ENCODE measurements around the gene RRP1B. TPM values are rescaled to one million over a fixed set of nuclear protein-coding genes. Genes with fewer than 3 reads are reported as not detected.
A peak's percentile ranks its signal among the peaks of the same experiment; 100 is the strongest.

RRP1B gene
- total and polyA plus RNA-seq, 9 of the 15 experiments (the other 6 are each of a cell fraction or from before 2014, with no cell fraction given): 6.8 to 66.6 (median 41.9) TPM

GRCh38 chr21:43717967-43718871, 58.9 kb downstream of the RRP1B start (continued):
- TF ChIP-seq ZBTB40 (IDR thresholded peaks at IDR 0.05) (peak; percentile 58), ZBTB40 (CRISPR knock-in tag; IDR thresholded peaks at IDR 0.05) (no peak), ZNF311 (CRISPR knock-in tag; IDR thresholded peaks at IDR 0.05) (0 out of 2 replicates have a peak, but pooled peaks have one; percentile 44), DPF2 (IDR thresholded peaks at IDR 0.05) (0 out of 2 replicates have a peak, but pooled peaks have one; percentile 10), E2F6 (IDR thresholded peaks at IDR 0.05; ENCODE audit: borderline replicate concordance in 1 of 2, extremely low read depth in 1 of 2, insufficient read depth in 1 of 2, insufficient read length in 1 of 2, low read depth in 1 of 2, low read length in 1 of 2, poor library complexity in 1 of 2, severe bottlenecking in 1 of 2) (peak in 1 of 2 experiments; percentile 85), RBM14 (IDR thresholded peaks at IDR 0.05; ENCODE audit: borderline replicate concordance, insufficient read depth, low read depth, low read length) (0 out of 2 replicates have a peak, but pooled peaks have one; percentile 41)
- TF ChIP-seq, protein P1, sequence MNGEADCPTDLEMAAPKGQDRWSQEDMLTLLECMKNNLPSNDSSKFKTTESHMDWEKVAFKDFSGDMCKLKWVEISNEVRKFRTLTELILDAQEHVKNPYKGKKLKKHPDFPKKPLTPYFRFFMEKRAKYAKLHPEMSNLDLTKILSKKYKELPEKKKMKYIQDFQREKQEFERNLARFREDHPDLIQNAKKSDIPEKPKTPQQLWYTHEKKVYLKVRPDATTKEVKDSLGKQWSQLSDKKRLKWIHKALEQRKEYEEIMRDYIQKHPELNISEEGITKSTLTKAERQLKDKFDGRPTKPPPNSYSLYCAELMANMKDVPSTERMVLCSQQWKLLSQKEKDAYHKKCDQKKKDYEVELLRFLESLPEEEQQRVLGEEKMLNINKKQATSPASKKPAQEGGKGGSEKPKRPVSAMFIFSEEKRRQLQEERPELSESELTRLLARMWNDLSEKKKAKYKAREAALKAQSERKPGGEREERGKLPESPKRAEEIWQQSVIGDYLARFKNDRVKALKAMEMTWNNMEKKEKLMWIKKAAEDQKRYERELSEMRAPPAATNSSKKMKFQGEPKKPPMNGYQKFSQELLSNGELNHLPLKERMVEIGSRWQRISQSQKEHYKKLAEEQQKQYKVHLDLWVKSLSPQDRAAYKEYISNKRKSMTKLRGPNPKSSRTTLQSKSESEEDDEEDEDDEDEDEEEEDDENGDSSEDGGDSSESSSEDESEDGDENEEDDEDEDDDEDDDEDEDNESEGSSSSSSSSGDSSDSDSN (IDR thresholded peaks at IDR 0.05; ENCODE audit: borderline replicate concordance in 1 of 2, low read depth in 2 of 2, low read length in 2 of 2): no peak

All from K562 (cell line).